ENCODE data around the gene WDR37.
A peak's percentile ranks its signal among the peaks of the same experiment; 100 is the strongest.

DNA sequence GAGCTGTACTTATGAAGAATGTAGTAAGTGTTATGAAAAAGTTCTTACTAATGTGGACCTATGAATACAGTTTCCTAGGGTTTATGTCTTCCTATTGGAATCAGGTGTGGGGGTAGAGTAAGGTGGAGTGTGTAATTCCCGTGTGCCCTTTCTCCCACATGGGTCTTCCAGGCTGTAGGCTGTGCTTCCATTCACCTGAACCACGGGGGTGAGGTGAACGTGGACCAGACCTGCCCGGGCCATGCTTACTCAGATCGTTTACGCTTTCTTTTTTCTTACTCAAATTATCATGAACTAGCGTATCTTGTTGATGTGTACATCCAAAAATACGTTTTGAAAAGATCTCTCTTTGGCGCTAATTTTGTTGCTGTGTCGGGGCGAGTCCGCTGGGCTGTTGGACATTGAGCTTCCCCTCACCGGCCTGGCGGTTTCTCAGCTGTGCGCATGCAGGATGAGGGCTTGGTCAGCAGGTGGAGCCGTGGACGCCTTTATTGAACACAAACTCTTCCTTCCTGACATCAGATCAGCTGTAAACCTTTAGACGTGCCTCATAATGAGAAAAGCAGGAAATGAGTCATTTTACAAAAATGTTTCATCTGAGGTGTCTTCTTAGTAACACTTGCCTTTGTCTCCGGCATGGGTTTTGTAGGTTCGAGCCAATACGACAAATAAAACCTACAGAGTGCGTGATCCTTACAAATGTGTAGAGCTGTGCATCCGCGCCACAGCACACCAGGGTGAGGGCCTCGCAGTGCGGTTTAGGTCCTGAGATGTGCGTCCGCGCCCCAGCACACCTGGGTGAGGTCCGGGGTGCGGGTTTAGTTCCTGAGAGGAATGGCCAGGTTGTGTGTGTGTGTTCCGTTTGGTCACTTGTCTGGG lies 53.8 kb downstream of the WDR37 start:
- TF ChIP-seq, protein P1, sequence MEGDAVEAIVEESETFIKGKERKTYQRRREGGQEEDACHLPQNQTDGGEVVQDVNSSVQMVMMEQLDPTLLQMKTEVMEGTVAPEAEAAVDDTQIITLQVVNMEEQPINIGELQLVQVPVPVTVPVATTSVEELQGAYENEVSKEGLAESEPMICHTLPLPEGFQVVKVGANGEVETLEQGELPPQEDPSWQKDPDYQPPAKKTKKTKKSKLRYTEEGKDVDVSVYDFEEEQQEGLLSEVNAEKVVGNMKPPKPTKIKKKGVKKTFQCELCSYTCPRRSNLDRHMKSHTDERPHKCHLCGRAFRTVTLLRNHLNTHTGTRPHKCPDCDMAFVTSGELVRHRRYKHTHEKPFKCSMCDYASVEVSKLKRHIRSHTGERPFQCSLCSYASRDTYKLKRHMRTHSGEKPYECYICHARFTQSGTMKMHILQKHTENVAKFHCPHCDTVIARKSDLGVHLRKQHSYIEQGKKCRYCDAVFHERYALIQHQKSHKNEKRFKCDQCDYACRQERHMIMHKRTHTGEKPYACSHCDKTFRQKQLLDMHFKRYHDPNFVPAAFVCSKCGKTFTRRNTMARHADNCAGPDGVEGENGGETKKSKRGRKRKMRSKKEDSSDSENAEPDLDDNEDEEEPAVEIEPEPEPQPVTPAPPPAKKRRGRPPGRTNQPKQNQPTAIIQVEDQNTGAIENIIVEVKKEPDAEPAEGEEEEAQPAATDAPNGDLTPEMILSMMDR (IDR thresholded peaks at IDR 0.05): peak; percentile 30 to 55 (median 40)
- TF ChIP-seq POLR2A (IDR thresholded peaks at IDR 0.05): no peak

Measured in right lobe of liver (tissue), 4 donors.